ENCODE results near the gene ARHGEF1. TPM values are rescaled to one million over a fixed set of nuclear protein-coding genes. Genes with fewer than 3 reads are reported as not detected.

The ARHGEF1 gene, protein sequence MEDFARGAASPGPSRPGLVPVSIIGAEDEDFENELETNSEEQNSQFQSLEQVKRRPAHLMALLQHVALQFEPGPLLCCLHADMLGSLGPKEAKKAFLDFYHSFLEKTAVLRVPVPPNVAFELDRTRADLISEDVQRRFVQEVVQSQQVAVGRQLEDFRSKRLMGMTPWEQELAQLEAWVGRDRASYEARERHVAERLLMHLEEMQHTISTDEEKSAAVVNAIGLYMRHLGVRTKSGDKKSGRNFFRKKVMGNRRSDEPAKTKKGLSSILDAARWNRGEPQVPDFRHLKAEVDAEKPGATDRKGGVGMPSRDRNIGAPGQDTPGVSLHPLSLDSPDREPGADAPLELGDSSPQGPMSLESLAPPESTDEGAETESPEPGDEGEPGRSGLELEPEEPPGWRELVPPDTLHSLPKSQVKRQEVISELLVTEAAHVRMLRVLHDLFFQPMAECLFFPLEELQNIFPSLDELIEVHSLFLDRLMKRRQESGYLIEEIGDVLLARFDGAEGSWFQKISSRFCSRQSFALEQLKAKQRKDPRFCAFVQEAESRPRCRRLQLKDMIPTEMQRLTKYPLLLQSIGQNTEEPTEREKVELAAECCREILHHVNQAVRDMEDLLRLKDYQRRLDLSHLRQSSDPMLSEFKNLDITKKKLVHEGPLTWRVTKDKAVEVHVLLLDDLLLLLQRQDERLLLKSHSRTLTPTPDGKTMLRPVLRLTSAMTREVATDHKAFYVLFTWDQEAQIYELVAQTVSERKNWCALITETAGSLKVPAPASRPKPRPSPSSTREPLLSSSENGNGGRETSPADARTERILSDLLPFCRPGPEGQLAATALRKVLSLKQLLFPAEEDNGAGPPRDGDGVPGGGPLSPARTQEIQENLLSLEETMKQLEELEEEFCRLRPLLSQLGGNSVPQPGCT
- total RNA-seq = 28.3 TPM
- long read RNA-seq, transcript ARHGEF1-219 (30 exons, 3,393 nt) = minor isoform, 7 of 40 reads
- long read RNA-seq, transcript ARHGEF1-203 (29 exons, 3,243 nt) = major isoform, 12 of 40 reads
- long read RNA-seq, partial matches to known transcripts = 10 of 40 reads
- long read RNA-seq, other reads (novel, unspliced or antisense) = 11 of 40 reads

GRCh38 chr19:41882568-41883462, at the start of gene ARHGEF1:
TSS of gene ARHGEF1 (plus strand) at chr19:41883184. CDS start at chr19:41888083, 4,899 bp downstream.
- intact Hi-C loops (cut with micrococcal nuclease) = no loop called here
- TF ChIP-seq CTCF (IDR thresholded peaks at IDR 0.05; ENCODE audit: borderline replicate concordance) = no peak

GRCh38 chr19:41837981-41838708, 44.8 kb upstream of the ARHGEF1 start:
- Histone ChIP-seq H3K4me3 (no peak overlapping the region), H3K4me1 (no peaks in the 10 kb centered on the region), H3K27me3 (ENCODE audit: low read depth) (peaks cover 97% of the 10 kb centered on the region), H3K27ac (replicated peaks) (no peak overlapping the region), H3K36me3 (no peaks in the 10 kb centered on the region), H3K9me3 (replicated peaks) (no peaks in the 10 kb centered on the region)
- intact Hi-C loops (cut with micrococcal nuclease) = no loop called here
- no peak for DNase-seq
- TF ChIP-seq CTCF (IDR thresholded peaks at IDR 0.05; ENCODE audit: borderline replicate concordance) = no peak

More at GRCh38 chr19:41882568-41883462, at the start of gene ARHGEF1:
- no peaks in the 10 kb centered on the region for H3K36me3 ChIP-seq
- H3K27ac ChIP-seq (replicated peaks) = peak within 1 kb of the TSS; percentile 96
- no peaks in the 10 kb centered on the region for H3K27me3 ChIP-seq (ENCODE audit: low read depth)
- H3K4me1 ChIP-seq = peaks cover 55% of the 10 kb centered on the region
- peak; percentile 77 for DNase-seq
- H3K4me3 ChIP-seq = peak within 1 kb of the TSS; percentile 97
- no peaks in the 10 kb centered on the region for H3K9me3 ChIP-seq (replicated peaks)

DNA sequence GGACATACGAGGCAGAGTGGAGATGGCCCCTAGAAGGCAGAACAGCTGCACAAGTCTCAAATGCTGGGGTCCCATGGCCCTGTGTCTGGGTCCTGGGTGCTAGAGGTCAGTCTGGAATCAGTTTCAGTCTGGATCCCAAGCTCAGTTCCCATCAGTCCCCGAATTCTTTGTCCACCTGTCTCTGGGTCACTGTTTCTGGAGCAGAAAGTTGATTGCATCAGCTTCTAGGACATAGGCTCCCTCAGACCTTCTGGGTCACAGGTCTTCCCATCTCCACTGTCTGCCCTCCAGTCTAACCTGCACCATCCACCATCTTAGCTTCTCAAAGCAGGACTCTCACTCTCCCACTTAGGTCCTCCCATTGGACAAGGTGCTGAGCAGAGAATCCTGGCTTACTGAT, 43.8 kb upstream of the ARHGEF1 start:
- DNase-seq = no peak
- TF ChIP-seq CTCF (IDR thresholded peaks at IDR 0.05; ENCODE audit: borderline replicate concordance) = no peak
- H3K9me3 ChIP-seq (replicated peaks) = no peaks in the 10 kb centered on the region
- H3K27me3 ChIP-seq (ENCODE audit: low read depth) = peaks cover 100% of the 10 kb centered on the region
- intact Hi-C loops (cut with micrococcal nuclease) = no loop called here
- H3K27ac ChIP-seq (replicated peaks) = no peak overlapping the region
- no peaks in the 10 kb centered on the region for H3K36me3 ChIP-seq
- no peaks in the 10 kb centered on the region for H3K4me1 ChIP-seq
- H3K4me3 ChIP-seq = no peak overlapping the region

DNA sequence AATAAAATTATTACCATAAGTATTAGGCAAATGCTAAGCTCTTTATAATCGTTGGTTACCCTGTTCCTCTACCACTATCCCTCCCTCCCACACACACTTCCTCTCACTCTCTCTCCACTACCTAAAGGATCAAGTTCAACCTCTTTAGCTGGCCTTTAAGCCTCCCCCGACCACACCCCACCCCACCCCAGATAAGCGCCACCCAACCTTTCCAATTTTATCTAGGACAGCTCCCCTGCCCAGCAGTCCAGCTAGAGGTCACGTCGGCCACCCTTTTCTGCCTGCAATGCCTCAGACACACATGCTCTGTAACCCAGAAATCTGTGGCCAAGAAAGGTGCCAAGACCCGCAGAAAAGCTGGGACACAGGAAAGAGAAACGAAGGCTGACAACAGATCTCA, 39.6 kb upstream of the ARHGEF1 start:
- TF ChIP-seq CTCF (IDR thresholded peaks at IDR 0.05; ENCODE audit: borderline replicate concordance) = no peak
- no peaks in the 10 kb centered on the region for H3K9me3 ChIP-seq (replicated peaks)
- H3K27ac ChIP-seq (replicated peaks) = no peak overlapping the region
- no peaks in the 10 kb centered on the region for H3K4me1 ChIP-seq
- DNase-seq = no peak
- H3K36me3 ChIP-seq = no peaks in the 10 kb centered on the region
- H3K4me3 ChIP-seq = no peak overlapping the region
- H3K27me3 ChIP-seq (ENCODE audit: low read depth) = peaks cover 86% of the 10 kb centered on the region
- intact Hi-C loops (cut with micrococcal nuclease) = no loop called here
